Astrocyte of the spinal cord (primary cell): Measurements from ENCODE around the gene BCAS3.
"Not testable (repeated sequence)": the region's sequence is repeated elsewhere in the genome, so short reads cannot be mapped to it uniquely, and the experiment has no call there.

ENCODE experiments used
- DNase-seq: peaks from one replicate; pipeline ENCODE4 v3.0.0; 2011; ENCODE audit warnings: low read depth, low spot score
- H3K4me3 ChIP-seq: 2 replicates; pipeline ENCODE4 v1.5.1; 2011; ENCODE audit warnings: low read depth, mild to moderate bottlenecking, low read length, moderate library complexity
- in situ Hi-C: cut with HindIII; loops from 2 replicates; pipeline ENCODE4 v1.10.0; 2017; ENCODE audit warnings: low sequenced_read_pairs
- TF ChIP-seq, protein P1 (sequence below): IDR thresholded peaks from 2 replicates; pipeline ENCODE4 v1.5.1; 2012; ENCODE audit warnings: low read depth, mild to moderate bottlenecking, low read length, inconsistent platforms

Gene BCAS3

DNA sequence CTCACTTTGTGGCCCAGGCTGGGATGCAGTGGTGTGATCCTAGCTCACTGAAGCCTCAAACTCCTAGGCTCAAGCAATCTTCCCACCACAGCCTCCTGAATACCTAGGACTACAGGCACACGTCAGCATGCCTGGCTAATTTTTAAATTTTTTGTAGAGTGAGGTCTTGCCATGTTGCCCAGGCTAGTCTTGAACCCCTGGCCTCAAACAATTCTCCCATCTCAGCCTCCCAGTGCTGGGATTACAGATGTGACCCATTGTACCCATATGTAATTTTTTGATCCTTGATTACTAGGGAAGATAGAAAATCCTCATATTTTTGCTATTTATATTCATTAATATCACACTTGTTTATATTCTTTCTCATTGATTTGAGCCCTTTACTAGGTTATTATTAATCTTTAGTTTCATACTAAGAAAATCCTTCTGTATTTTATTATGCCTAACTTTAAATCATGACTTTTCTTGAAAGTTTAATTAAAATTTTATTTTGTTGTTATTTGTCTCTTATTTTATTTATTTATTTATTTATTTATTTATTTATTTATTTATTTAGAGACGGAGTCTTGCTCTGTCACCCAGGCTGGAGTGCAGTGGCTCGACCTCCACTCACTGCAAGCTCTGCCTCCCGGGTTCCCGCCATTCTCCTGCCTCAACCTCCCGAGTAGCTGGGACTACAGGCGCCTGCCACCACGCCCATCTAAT is 75.4 kb downstream of the BCAS3 start:
- TF ChIP-seq, protein P1, sequence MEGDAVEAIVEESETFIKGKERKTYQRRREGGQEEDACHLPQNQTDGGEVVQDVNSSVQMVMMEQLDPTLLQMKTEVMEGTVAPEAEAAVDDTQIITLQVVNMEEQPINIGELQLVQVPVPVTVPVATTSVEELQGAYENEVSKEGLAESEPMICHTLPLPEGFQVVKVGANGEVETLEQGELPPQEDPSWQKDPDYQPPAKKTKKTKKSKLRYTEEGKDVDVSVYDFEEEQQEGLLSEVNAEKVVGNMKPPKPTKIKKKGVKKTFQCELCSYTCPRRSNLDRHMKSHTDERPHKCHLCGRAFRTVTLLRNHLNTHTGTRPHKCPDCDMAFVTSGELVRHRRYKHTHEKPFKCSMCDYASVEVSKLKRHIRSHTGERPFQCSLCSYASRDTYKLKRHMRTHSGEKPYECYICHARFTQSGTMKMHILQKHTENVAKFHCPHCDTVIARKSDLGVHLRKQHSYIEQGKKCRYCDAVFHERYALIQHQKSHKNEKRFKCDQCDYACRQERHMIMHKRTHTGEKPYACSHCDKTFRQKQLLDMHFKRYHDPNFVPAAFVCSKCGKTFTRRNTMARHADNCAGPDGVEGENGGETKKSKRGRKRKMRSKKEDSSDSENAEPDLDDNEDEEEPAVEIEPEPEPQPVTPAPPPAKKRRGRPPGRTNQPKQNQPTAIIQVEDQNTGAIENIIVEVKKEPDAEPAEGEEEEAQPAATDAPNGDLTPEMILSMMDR: no peak
- in situ Hi-C loops: no loop called here
- no peak overlapping the region for H3K4me3 ChIP-seq
- no peak for DNase-seq

GRCh38 chr17:60754057-60754604 is 76.5 kb downstream of the BCAS3 start:
- H3K4me3 ChIP-seq: no peak overlapping the region
- no peak for DNase-seq
- in situ Hi-C loops: no loop called here
- TF ChIP-seq, protein P1: no peak

DNA sequence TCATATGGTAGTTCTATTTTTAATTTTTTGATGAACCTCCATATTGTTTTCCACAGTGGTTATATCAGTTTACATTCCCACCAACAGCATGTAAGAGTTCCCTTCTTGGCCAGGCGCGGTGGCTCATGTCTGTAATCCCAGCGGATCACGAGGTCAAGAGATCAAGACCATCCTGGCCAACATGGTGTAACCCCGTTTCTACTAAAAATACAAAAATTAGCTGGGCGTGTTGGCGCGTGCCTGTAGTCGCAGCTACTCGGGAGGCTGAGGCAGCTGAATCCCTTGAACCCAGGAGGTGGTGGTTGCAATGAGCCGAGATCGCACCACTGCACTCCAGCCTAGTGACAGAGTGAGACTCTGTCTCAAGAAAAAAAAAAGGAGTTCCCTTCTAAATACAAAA is 79.1 kb downstream of the BCAS3 start:
- H3K4me3 ChIP-seq, DNase-seq, in situ Hi-C loops: not testable (repeated sequence)

DNA sequence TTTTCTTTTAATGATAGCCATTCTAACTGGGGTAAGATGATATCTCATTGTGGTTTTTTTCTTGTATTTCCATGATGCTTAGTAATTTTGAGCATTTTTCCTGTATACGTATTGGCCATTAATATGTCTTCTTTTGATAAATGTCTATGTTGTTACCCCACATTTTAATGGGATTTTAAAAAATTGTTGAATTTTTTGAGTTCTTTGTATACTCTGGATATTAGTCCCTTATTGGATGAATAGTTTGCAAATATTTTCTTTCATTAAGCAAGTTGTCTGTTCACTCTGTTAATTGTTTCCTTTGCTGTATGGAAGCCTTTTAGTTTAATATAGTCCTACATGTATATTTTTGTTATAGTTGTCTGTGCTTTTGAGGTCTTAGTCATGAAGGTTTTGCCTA is 79.8 kb downstream of the BCAS3 start:
- in situ Hi-C loops: no loop called here
- no peak for DNase-seq
- no peak overlapping the region for H3K4me3 ChIP-seq
- TF ChIP-seq, protein P1: no peak

DNA sequence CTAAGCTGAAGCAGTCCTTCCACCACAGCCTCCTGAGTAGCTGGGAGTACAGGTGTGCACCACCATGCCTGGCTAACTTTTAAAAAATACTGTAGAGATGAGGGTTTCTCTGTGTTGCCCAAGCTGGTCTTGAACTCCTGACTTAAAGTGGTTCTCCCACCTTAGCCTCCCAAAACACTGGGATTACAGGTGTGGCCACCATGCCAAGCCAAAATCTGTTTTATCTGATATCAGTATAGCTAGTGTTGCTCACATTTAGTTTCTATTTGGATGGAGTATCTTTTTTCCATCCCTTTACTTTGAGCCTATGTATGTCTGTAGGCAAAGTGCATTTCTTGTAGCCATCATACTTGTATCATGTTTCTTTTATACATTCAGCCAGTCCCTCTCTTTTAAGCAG is 82.1 kb downstream of the BCAS3 start:
- TF ChIP-seq, protein P1: no peak
- H3K4me3 ChIP-seq: no peak overlapping the region
- in situ Hi-C loops: no loop called here

GRCh38 chr17:60761301-60761700 is 83.7 kb downstream of the BCAS3 start:
- in situ Hi-C loops, H3K4me3 ChIP-seq, DNase-seq: not testable (repeated sequence)

More for the DNA sequence above, 82.1 kb downstream of the BCAS3 start:
- no peak for DNase-seq

DNA sequence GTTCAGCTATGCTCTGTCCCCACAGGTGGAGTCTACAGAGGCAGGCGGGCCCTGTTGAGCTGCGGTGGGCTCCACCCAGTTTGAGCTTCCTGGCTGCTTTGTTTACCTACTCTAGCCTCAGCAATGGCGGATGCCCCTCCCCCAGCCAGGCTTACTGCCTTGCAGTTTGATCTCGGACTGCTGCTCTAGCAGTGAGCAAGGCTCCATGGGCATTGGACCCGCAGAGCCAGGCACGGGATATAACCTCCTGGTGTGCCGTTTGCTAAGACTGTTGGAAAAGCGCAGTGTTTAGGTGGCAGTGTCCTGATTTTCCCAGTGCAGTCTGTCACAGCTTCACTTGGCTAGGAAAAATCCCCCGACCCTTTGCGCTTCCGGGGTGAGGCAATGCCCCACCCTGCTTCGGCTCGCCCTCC is 89.1 kb downstream of the BCAS3 start:
- TF ChIP-seq, protein P1: no peak
- no peak for DNase-seq
- in situ Hi-C loops: no loop called here
- H3K4me3 ChIP-seq: no peak overlapping the region
